Astrocyte of the cerebellum (primary cell): ENCODE data around the gene EIF4G3.
"Not testable (repeated sequence)": the region's sequence is repeated elsewhere in the genome, so short reads cannot be mapped to it uniquely, and the experiment has no call there.

Experiments
- DNase-seq: peaks from one replicate; pipeline ENCODE4 v3.0.0-alpha.2; 2011; ENCODE audit warnings: low read depth
- H3K4me3 ChIP-seq: 2 replicates; pipeline ENCODE4 v1.5.1; 2011; ENCODE audit warnings: mild to moderate bottlenecking, low read depth, low read length, moderate library complexity
- in situ Hi-C: cut with HindIII; loops from 2 replicates; pipeline ENCODE4 v1.10.0; 2017; ENCODE audit warnings: low sequenced_read_pairs
- TF ChIP-seq, protein P1 (sequence below): IDR thresholded peaks from 2 replicates; pipeline ENCODE4 v1.5.1; 2012; ENCODE audit warnings: low read length, low read depth, moderate library complexity, mild to moderate bottlenecking; ENCODE audit errors: missing control alignments

The EIF4G3 gene

DNA sequence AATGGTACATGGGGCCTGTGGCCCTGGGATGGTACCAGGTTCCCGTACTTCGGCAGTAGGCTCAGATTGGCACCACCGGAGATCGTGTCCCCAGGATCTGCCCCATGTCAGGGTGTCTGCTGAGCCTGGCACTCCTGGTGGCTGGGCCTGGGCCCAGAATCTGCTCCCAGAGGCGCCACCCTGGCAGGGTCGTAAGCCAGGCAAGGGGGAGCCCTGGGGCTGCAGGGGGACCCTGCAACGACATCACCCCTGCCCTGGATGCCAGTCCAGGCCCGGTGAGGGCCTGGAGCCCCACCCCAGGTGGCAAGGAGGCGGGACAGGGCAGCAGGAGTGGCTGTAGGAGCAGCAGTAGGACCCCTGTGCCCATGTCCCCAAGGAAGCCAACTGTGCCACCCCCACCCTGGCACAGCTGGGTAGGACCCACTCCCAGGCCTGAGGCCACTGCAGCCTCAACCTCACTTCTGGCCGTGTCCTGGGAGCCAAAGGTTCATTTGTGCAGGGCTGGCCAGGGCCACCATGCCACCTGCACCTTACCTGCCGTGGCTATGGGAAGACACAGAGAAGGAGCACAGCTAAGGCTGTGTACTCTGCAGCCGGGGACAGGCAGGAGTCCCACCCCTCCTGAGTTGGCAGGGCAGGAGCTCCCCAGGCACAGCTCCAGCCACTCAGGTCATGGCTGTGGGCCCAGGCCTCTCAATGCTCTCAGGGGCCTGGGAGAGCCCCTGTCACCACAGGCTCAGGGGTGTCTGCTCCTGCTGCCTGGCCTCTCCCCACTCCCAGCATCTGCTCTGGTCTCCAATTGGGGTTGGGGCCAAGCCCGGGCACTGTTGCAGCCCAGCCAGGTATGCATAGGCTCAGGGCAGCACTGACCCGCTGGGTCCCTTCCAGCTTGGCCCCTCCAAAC is 141.7 kb downstream of the EIF4G3 start:
- in situ Hi-C loops = no loop called here
- H3K4me3 ChIP-seq = no peak overlapping the region
- no peak for DNase-seq
- TF ChIP-seq, protein P1, sequence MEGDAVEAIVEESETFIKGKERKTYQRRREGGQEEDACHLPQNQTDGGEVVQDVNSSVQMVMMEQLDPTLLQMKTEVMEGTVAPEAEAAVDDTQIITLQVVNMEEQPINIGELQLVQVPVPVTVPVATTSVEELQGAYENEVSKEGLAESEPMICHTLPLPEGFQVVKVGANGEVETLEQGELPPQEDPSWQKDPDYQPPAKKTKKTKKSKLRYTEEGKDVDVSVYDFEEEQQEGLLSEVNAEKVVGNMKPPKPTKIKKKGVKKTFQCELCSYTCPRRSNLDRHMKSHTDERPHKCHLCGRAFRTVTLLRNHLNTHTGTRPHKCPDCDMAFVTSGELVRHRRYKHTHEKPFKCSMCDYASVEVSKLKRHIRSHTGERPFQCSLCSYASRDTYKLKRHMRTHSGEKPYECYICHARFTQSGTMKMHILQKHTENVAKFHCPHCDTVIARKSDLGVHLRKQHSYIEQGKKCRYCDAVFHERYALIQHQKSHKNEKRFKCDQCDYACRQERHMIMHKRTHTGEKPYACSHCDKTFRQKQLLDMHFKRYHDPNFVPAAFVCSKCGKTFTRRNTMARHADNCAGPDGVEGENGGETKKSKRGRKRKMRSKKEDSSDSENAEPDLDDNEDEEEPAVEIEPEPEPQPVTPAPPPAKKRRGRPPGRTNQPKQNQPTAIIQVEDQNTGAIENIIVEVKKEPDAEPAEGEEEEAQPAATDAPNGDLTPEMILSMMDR = no peak

DNA sequence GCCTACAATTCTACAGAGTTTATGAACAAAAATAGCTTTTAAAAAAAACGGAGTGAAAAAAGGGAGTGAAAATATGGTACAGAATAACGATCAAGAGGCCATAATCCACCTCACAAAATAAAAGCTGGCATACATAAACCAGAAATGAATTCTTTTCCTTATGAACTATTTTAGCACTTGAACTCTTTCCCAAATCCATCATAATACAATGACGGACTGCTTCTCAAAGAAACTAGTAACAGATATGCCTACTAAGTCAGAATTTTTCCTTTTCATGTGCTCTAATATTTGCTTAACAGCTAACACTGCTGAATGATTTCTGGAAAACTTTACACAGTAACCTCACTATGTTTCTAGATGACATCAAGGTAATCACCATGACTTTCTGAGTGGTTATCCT is 144.0 kb downstream of the EIF4G3 start:
- in situ Hi-C loops = no loop called here
- TF ChIP-seq, protein P1 = no peak
- H3K4me3 ChIP-seq = no peak overlapping the region
- DNase-seq = no peak

DNA sequence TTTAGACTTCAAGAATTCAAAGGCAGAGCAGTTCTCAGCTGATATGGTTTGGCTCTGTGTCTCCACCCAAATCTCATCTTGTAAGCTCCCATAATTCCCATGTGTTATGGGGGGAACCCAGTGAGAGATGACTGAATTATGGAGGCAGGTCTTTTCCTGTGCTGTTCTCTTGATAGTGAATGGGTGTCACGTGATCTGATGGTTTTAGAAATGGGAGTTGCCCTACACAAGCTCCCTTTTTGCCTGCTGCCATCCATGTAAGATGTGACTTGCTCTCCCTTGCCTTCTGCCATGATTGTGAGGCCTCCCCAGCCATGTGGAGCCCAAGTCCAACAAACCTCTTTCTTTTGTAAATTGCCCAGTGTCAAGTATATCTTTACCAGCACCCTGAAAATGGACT is 146.5 kb downstream of the EIF4G3 start:
- in situ Hi-C loops = no loop called here
- DNase-seq = no peak
- TF ChIP-seq, protein P1 = no peak
- no peak overlapping the region for H3K4me3 ChIP-seq

DNA sequence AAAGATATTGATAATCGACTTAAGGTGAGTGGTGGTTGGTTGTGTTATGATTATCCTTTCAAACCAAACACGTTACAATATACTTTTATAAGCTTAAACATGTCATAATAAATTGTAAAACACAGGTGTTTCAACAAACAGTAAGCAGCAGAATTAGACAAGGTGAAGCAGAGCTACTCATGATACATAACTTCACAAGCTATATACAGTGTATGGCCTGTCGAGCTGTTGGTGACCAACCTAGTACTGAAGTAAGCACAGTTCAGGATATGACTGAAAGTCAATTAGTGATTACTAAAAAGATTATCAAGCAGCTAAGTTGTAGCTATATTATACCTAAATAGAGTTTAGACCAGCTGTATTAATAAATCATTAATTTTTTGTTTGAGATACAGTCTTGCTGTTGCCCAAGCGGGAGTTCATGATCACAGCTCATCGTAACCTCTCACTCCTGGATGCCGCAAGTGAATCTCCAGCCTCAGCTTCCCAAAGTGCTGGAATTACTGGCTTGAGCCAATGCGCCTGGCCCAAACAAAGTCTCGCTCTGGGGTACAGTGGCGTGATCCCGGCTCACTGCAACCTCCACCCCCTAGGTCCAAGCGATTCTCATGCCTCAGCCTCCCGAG is 148.1 kb downstream of the EIF4G3 start:
- TF ChIP-seq, protein P1 = no peak
- no peak for DNase-seq
- H3K4me3 ChIP-seq = no peak overlapping the region
- in situ Hi-C loops = no loop called here

DNA sequence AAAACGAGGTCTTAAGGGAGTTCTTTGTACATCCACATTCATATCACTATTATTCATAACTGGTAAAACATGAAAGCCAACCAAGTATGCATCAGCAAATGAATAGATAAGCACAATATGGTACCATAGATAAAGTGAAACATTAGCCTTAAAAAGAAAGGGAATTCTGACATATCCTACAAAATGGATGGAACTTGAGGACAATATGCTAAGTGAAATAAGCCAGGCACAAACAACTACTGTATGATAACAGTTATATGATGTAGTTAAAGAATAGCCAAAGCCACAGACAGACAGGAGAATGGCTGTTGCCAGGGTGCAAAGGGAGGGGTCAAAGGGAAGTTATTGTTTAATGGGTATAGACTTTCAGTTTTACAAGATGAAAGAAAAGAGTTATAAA is 148.9 kb downstream of the EIF4G3 start:
- no peak for DNase-seq
- TF ChIP-seq, protein P1 = no peak
- no peak overlapping the region for H3K4me3 ChIP-seq
- in situ Hi-C loops = no loop called here

DNA sequence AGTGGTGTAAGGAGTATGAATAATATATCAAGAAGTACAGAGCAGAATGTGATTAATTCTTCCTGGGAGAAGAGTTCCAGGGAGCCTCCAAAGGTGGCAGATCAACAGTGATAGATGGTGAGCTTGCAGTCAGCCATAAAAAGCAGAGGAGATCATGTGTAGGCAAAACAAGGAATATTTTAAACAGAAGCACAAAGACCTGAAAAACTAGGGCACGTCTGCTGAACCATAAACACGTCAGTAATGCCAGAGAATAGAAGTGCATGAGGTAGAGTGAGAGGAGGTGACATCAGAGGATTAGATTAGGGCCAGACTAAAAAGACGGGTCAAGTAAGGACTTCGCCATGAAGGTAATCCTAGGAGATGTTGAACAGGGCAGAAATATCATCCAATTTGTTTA is 151.8 kb downstream of the EIF4G3 start:
- DNase-seq = no peak
- TF ChIP-seq, protein P1 = no peak
- no peak overlapping the region for H3K4me3 ChIP-seq
- in situ Hi-C loops = no loop called here

DNA sequence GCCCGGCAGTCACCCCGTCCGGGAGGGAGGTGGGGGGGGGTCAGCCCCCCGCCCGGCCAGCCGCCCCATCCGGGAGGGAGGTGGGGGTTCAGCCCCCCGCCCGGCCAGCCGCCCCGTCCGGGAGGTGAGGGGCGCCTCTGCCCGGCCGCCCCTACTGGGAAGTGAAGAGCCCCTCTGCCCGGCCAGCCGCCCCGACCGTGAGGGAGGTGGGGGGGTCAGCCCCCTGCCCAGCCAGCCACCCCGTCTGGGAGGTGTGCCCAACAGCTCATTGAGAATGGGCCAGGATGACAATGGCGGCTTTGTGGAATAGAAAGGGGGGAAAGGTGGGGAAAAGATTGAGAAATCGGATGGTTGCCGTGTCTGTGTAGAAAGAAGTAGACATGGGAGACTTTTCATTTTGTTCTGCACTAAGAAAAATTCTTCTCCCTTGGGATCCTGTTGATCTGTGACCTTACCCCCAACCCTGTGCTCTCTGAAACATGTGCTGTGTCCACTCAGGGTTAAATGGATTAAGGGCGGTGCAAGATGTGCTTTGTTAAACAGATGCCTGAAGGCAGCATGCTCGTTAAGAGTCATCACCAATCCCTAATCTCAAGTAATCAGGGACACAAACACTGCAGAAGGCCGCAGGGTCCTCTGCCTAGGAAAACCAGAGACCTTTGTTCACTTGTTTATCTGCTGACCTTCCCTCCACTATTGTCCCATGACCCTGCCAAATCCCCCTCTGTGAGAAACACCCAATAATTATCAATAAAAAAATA is 152.4 kb downstream of the EIF4G3 start:
- in situ Hi-C loops, DNase-seq, H3K4me3 ChIP-seq: not testable (repeated sequence)
